ENCODE data around the gene HIBADH. TPM values are rescaled to one million over a fixed set of nuclear protein-coding genes. Genes with fewer than 3 reads are reported as not detected.

HIBADH gene
- total and polyA plus RNA-seq, 2 of the 4 experiments (the other 2 are of a cell fraction) = 36.6 to 52.5 TPM

DNA sequence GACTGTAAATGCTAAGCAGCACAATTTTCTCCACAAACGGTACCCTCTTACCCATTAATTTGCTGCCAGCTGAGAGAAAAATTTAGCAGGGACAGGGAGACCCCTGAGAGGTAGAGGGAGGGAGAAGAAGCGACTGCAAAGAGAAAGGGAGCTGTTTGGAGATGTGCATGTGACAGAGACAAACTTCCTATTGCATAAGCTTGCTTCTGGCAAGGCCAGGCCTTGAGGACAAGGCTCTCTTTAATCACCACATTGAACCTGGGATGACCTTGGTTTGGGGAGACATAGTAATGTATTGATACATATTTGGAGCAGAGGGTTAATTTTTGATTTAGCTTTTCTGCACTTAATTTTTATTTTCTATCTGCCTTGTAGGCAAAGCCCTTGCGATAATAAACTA, 31.1 kb upstream of the HIBADH start:
- Histone ChIP-seq H4K5ac (ENCODE audit: low read depth, low read length) (no peak overlapping the region), H4K20me1 (ENCODE audit: insufficient read depth, low read length) (no peaks in the 10 kb centered on the region), H3K18ac (ENCODE audit: low read depth, low read length) (no peak overlapping the region), H2AK9ac (replicated peaks; ENCODE audit: low read depth, low read length, poor library complexity) (no peak overlapping the region), H3K36me3 (ENCODE audit: control insufficient read depth, insufficient read depth, low read length) (no peaks in the 10 kb centered on the region), H3K4me2 (ENCODE audit: low read depth, low read length) (no peak overlapping the region), H2AFZ (replicated peaks; ENCODE audit: low read length, poor library complexity) (no peak overlapping the region), H4K91ac (ENCODE audit: insufficient read depth, low read depth, low read length) (no peak overlapping the region), H2BK120ac (ENCODE audit: low read depth, low read length) (no peak overlapping the region), H2AK5ac (ENCODE audit: low read depth, low read length) (no peak overlapping the region; the same call in 1 of the 2 replicates), H2BK15ac (ENCODE audit: low read depth, low read length) (no peak overlapping the region), H3K9me1 (ENCODE audit: insufficient read depth, low read length) (peaks cover 12% of the 10 kb centered on the region), H4K8ac (ENCODE audit: low read depth in 2 of 2, low read length in 2 of 2) (no peak overlapping the region), H3K79me1 (ENCODE audit: low read depth in 1 of 2, low read length in 2 of 2) (no peaks in the 10 kb centered on the region), H3K14ac (replicated peaks; ENCODE audit: low read depth, low read length) (peak overlapping the region; percentile 13; the same call in 1 of the 2 replicates), H3K9ac (ENCODE audit: low read depth, low read length) (no peak overlapping the region), H2BK20ac (ENCODE audit: low read depth, low read length) (no peak overlapping the region), H3K4ac (ENCODE audit: low read depth, low read length) (no peak overlapping the region), H2BK5ac (ENCODE audit: low read depth, low read length, poor library complexity, severe bottlenecking) (no peak overlapping the region), H3K23ac (ENCODE audit: low read depth, low read length) (peak overlapping the region; percentile 8; the same call in 1 of the 2 replicates), H3K4me3 (ENCODE audit: insufficient read depth, low read depth, low read length) (no peak overlapping the region), H3K4me1 (ENCODE audit: control insufficient read depth, insufficient read depth, low read length) (peaks cover 7% of the 10 kb centered on the region; the same call in 1 of the 2 replicates), H3K9me3 (ENCODE audit: control insufficient read depth, insufficient read depth, low read length) (no peaks in the 10 kb centered on the region), H3K27ac (ENCODE audit: insufficient read depth, low read length) (no peak overlapping the region), H3K56ac (ENCODE audit: extremely low read depth, insufficient read depth, low read length) (no peak overlapping the region), H3K27me3 (ENCODE audit: control insufficient read depth, insufficient read depth, low read length) (no peaks in the 10 kb centered on the region)
- no peak for TF ChIP-seq RCOR1 (IDR thresholded peaks at IDR 0.05; ENCODE audit: insufficient replicate concordance, low read length)
- no peak for TF ChIP-seq CHD1 (IDR thresholded peaks at IDR 0.05; ENCODE audit: low read depth, low read length)
- TF ChIP-seq CEBPB (IDR thresholded peaks at IDR 0.05; ENCODE audit: low read depth, low read length) = peak; percentile 61
- no CpG with 5 or more reads among the region's 3 CpGs for WGBS, 2 experiments (ENCODE audit: extremely low coverage in 2 of 2, insufficient read length in 1 of 2)
- in situ Hi-C loops (cut with MboI; ENCODE audit: low sequenced_read_pairs) (no loop called here), intact Hi-C loops (cut with micrococcal nuclease) (no loop called here), dilution Hi-C loops (cut with HindIII; ENCODE audit: low sequenced_read_pairs, unreplicated experiment) (no loop called here)
- BruUV-seq (replicated peaks) = no TSS peak
- ATAC-seq (ENCODE audit: low read depth) (no peak), DNase-seq (peak; percentile 31)
- POLR2A ChIA-PET (ENCODE audit: unreplicated experiment) = interaction anchor here (0.5 to 0.6 kb wide), 2 partner anchors 36 to 51 kb away, joined by 4 to 9 read pairs; no protein-coding TSS in a partner anchor
- CTCF ChIA-PET = interaction anchor here (0.6 kb wide), 2 partner anchors 18 to 86 kb away, joined by 4 read pairs; no protein-coding TSS in a partner anchor

Measured in IMR-90 (cell line).